PC-9 (cell line): ENCODE data around the gene ARL6IP5. TPM values are rescaled to one million over a fixed set of nuclear protein-coding genes. Genes with fewer than 3 reads are reported as not detected.

Experiments
- BruUV-seq: library from RNA; stranded (reverse); fragments of 400-500 nt; replicated peaks from 2 replicates; lab custom pipeline; 2021; lab: Mats Ljungman, UMichigan
- CTCF ChIA-PET: fragments of 300-600 bp; sonication (Branson Sonifier 250); formaldehyde crosslinking; loops from one replicate; lab custom pipeline; 2022; ENCODE audit warnings: antibody characterized with exemption; lab: Charles Lee
- POLR2A ChIA-PET: fragments of 300-600 bp; sonication (Branson Sonifier 250); formaldehyde crosslinking; loops from one replicate; lab custom pipeline; 2022; ENCODE audit warnings: antibody characterized with exemption; ENCODE audit not compliant: unreplicated experiment; lab: Charles Lee
- DNase-seq, 2 experiments: peaks; one replicate each; pipeline versions ENCODE4 v3.0.0 to v3.0.0-alpha.2; 2015 to 2022; ENCODE audit warnings: mixed read lengths in 1 of 2
- H2AFZ ChIP-seq: fragments of 200-600 bp; sonication (generic); 2 replicates; pipeline ENCODE4 v1.8.1; 2017; ENCODE audit warnings: antibody characterized with exemption
- H3F3A ChIP-seq: fragments of 200-600 bp; sonication (generic); 2 replicates; pipeline ENCODE4 v1.8.1; 2017; ENCODE audit warnings: antibody characterized with exemption, mild to moderate bottlenecking, low read depth; ENCODE audit not compliant: insufficient read depth
- H3K27ac ChIP-seq: fragments of 200-600 bp; sonication (generic); 2 replicates; pipeline ENCODE4 v1.6.1; 2016; ENCODE audit warnings: mixed run types
- H3K27me3 ChIP-seq: fragments of 200-600 bp; sonication (generic); 2 replicates; pipeline ENCODE4 v1.6.1; 2016; ENCODE audit warnings: low read depth, mixed run types; ENCODE audit not compliant: insufficient read depth
- H3K36me3 ChIP-seq: fragments of 200-600 bp; sonication (generic); 2 replicates; pipeline ENCODE4 v1.6.1; 2016; ENCODE audit warnings: low read depth, mixed run types
- H3K4me1 ChIP-seq: fragments of 200-600 bp; sonication (generic); replicated peaks from 2 replicates; pipeline ENCODE4 v1.6.1; 2016; ENCODE audit warnings: mixed run types; ENCODE audit not compliant: insufficient read depth
- H3K4me2 ChIP-seq: fragments of 200-600 bp; sonication (generic); 2 replicates; pipeline ENCODE4 v1.6.1; 2017; ENCODE audit warnings: mixed run types
- H3K4me3 ChIP-seq: fragments of 200-600 bp; sonication (generic); 2 replicates; pipeline ENCODE4 v1.6.1; 2016; ENCODE audit warnings: mixed run types
- H3K79me2 ChIP-seq: fragments of 200-600 bp; sonication (generic); 2 replicates; pipeline ENCODE4 v1.6.1; 2017; ENCODE audit warnings: low read depth, mixed run types
- H3K9me2 ChIP-seq: fragments of 200-600 bp; sonication (generic); 2 replicates; pipeline ENCODE4 v1.8.1; 2017; ENCODE audit warnings: mild to moderate bottlenecking; ENCODE audit not compliant: insufficient read depth
- H3K9me3 ChIP-seq: fragments of 200-600 bp; sonication (generic); 2 replicates; pipeline ENCODE4 v1.8.1; 2016; ENCODE audit warnings: low read depth; ENCODE audit not compliant: insufficient read depth
- H4K20me1 ChIP-seq: fragments of 200-600 bp; sonication (generic); 2 replicates; pipeline ENCODE4 v1.8.1; 2017; ENCODE audit not compliant: insufficient read depth
- CTCF ChIP-seq: fragments of 200-600 bp; sonication (generic); conservative IDR thresholded peaks from 2 replicates; pipeline ENCODE4 v1.6.1; 2017; ENCODE audit warnings: mixed run types, antibody characterized with exemption, mild to moderate bottlenecking, moderate library complexity
- EZH2 ChIP-seq: fragments of 200-600 bp; sonication (generic); IDR thresholded peaks from 2 replicates; pipeline ENCODE4 v1.8.0; 2017; ENCODE audit warnings: antibody characterized with exemption, low read depth
- intact Hi-C: fragments of 100-400 bp; cut with micrococcal nuclease; formaldehyde crosslinking; loops from one replicate; pipeline ENCODE4 v1.10.0; 2022; ENCODE audit not compliant: unreplicated experiment
- total RNA-seq: library from RNA; stranded (reverse); gene quantifications from 2 replicates; pipeline ENCODE4 v1.2.3, GENCODE V29; 2021

The ARL6IP5 gene
- total RNA-seq, 1 experiment from 2014 or later, result 45.7 TPM

- no peaks in the 10 kb centered on the region for H3K36me3 ChIP-seq
- POLR2A ChIA-PET, result no interaction called here
- intact Hi-C loops, result loop anchor here (5.0 kb wide), 1 partner anchor 40 kb away; no protein-coding TSS in a partner anchor
Measured at GRCh38 chr3:69122403-69122802, 37.7 kb downstream of the ARL6IP5 start, which contains the start of gene LMOD3. Gene LMOD3 (minus strand): TSS chr3:69122595. CDS start chr3:69122386, 209 bp downstream.

GRCh38 chr3:69126216-69126615, 41.5 kb downstream of the ARL6IP5 start:
- Histone ChIP-seq H3K9me2 (no peaks in the 10 kb centered on the region), H4K20me1 (no peaks in the 10 kb centered on the region), H3K4me3 (no peak overlapping the region), H3K27me3 (no peaks in the 10 kb centered on the region), H3K4me1 (no peaks in the 10 kb centered on the region), H3F3A (no peaks in the 10 kb centered on the region), H3K79me2 (no peaks in the 10 kb centered on the region), H3K9me3 (no peaks in the 10 kb centered on the region), H3K36me3 (no peaks in the 10 kb centered on the region), H3K27ac (no peak overlapping the region), H2AFZ (no peak overlapping the region), H3K4me2 (no peak overlapping the region)
- intact Hi-C loops, result no loop called here
- no TSS peak for BruUV-seq
- no peak for DNase-seq
- ChIA-PET POLR2A (no interaction called here), CTCF (interaction anchor here (0.7 kb wide), 1 partner anchor 179 kb away, joined by 4 read pairs; no protein-coding TSS in a partner anchor)
- no peak for TF ChIP-seq EZH2

More at GRCh38 chr3:69122403-69122802, 37.7 kb downstream of the ARL6IP5 start, which contains the start of gene LMOD3:
- H3K27ac ChIP-seq, result no peak within 1 kb of the TSS
- CTCF ChIA-PET, result no interaction called here
- H3K4me1 ChIP-seq, result peaks cover 5% of the 10 kb centered on the region
- TF ChIP-seq EZH2, result no peak
- TF ChIP-seq CTCF, result no peak
- no peak within 1 kb of the TSS for H3K4me2 ChIP-seq
- no peak for DNase-seq
- no peaks in the 10 kb centered on the region for H3K9me2 ChIP-seq
- H3F3A ChIP-seq, result peaks cover 4% of the 10 kb centered on the region; the same call in 1 of the 2 replicates
- H2AFZ ChIP-seq, result peak within 1 kb of the TSS; percentile 63; the same call in 1 of the 2 replicates
- BruUV-seq, result no TSS peak
- no peaks in the 10 kb centered on the region for H3K79me2 ChIP-seq
- H4K20me1 ChIP-seq, result no peaks in the 10 kb centered on the region
- H3K4me3 ChIP-seq, result no peak within 1 kb of the TSS
- no peaks in the 10 kb centered on the region for H3K27me3 ChIP-seq
- H3K9me3 ChIP-seq, result no peaks in the 10 kb centered on the region

GRCh38 chr3:69126999-69127398, 42.3 kb downstream of the ARL6IP5 start:
- TF ChIP-seq CTCF, result no peak
- TF ChIP-seq EZH2, result no peak
- Histone ChIP-seq H2AFZ (no peak overlapping the region), H3K79me2 (no peaks in the 10 kb centered on the region), H3K9me3 (no peaks in the 10 kb centered on the region), H3F3A (no peaks in the 10 kb centered on the region), H4K20me1 (no peaks in the 10 kb centered on the region), H3K4me1 (no peaks in the 10 kb centered on the region), H3K4me2 (no peak overlapping the region), H3K4me3 (no peak overlapping the region), H3K9me2 (no peaks in the 10 kb centered on the region), H3K27me3 (no peaks in the 10 kb centered on the region), H3K27ac (no peak overlapping the region), H3K36me3 (no peaks in the 10 kb centered on the region)
- ChIA-PET CTCF (interaction anchor here (0.7 kb wide), 1 partner anchor 178 kb away, joined by 4 read pairs; no protein-coding TSS in a partner anchor), POLR2A (no interaction called here)
- no TSS peak for BruUV-seq
- intact Hi-C loops, result no loop called here
- DNase-seq, result no peak
